ENCODE results near the gene GGT5. TPM values are rescaled to one million over a fixed set of nuclear protein-coding genes. Genes with fewer than 3 reads are reported as not detected.
A peak's percentile ranks its signal among the peaks of the same experiment; 100 is the strongest.
"Not testable (repeated sequence)": the region's sequence is repeated elsewhere in the genome, so short reads cannot be mapped to it uniquely, and the experiment has no call there.

GGT5 gene
- total RNA-seq, result 3.2 TPM
- polyA plus RNA-seq, result 24.6 TPM
- long read RNA-seq, donor 1, result 0 reads
- long read RNA-seq, donor 2, full-length matches to known transcripts, result 5 of 5 reads
- long read RNA-seq, donor 2, partial matches to known transcripts, result 0 of 5 reads
- long read RNA-seq, donor 2, other reads (novel, unspliced or antisense), result 0 of 5 reads
- long read RNA-seq, donor 3, full-length matches to known transcripts, result 2 of 2 reads
- long read RNA-seq, donor 3, partial matches to known transcripts, result 0 of 2 reads
- long read RNA-seq, donor 3, other reads (novel, unspliced or antisense), result 0 of 2 reads
- long read RNA-seq, donor 4, result 0 reads
- long read RNA-seq, donor 5, full-length matches to known transcripts, result 5 of 5 reads
- long read RNA-seq, donor 5, partial matches to known transcripts, result 0 of 5 reads
- long read RNA-seq, donor 5, other reads (novel, unspliced or antisense), result 0 of 5 reads
- long read RNA-seq, donor 6, partial matches to known transcripts, result 0 of 1 reads
- long read RNA-seq, donor 6, other reads (novel, unspliced or antisense), result 0 of 1 reads
- long read RNA-seq, donor 7, result 0 reads
- long read RNA-seq, donor 8, full-length matches to known transcripts, result 1 of 1 reads
- long read RNA-seq, donor 8, partial matches to known transcripts, result 0 of 1 reads
- long read RNA-seq, donor 8, other reads (novel, unspliced or antisense), result 0 of 1 reads
- long read RNA-seq, donor 9, full-length matches to known transcripts, result 1 of 1 reads
- long read RNA-seq, donor 9, partial matches to known transcripts, result 0 of 1 reads
- long read RNA-seq, donor 9, other reads (novel, unspliced or antisense), result 0 of 1 reads
- long read RNA-seq, donor 10, full-length matches to known transcripts, result 1 of 1 reads
- long read RNA-seq, donor 10, partial matches to known transcripts, result 0 of 1 reads
- long read RNA-seq, donor 10, other reads (novel, unspliced or antisense), result 0 of 1 reads

- H3K9me3 ChIP-seq (ENCODE audit: control insufficient read depth in 2 of 2, insufficient read depth in 1 of 2, low read length in 1 of 2); H3K4me3 ChIP-seq (ENCODE audit: low read length in 2 of 2); DNase-seq (ENCODE audit: low read depth in 6 of 9, low spot score in 9 of 9); H3K27me3 ChIP-seq (ENCODE audit: control insufficient read depth in 2 of 2, insufficient read depth in 1 of 2, low read length in 1 of 2); H3K36me3 ChIP-seq (ENCODE audit: control insufficient read depth in 2 of 2, insufficient read depth in 2 of 2, low read length in 1 of 2): not testable (repeated sequence)
- H3K4me1 ChIP-seq (ENCODE audit: control insufficient read depth in 2 of 2, insufficient read depth in 2 of 2, low read length in 2 of 2), result peaks cover 19 to 51% of the 10 kb centered on the region in 2 donors
- 43% methylated on average over 12 of the region's 12 CpGs for WGBS
- H3K27ac ChIP-seq (ENCODE audit: low read depth in 1 of 2, low read length in 1 of 2), result peak within 1 kb of the TSS; percentile 60 to 69
These were observed at the start of gene GGT5 for GRCh38 chr22:24245030-24245431. Gene GGT5 (minus strand): TSS chr22:24245082. CDS start chr22:24244725, 357 bp downstream.

DNA sequence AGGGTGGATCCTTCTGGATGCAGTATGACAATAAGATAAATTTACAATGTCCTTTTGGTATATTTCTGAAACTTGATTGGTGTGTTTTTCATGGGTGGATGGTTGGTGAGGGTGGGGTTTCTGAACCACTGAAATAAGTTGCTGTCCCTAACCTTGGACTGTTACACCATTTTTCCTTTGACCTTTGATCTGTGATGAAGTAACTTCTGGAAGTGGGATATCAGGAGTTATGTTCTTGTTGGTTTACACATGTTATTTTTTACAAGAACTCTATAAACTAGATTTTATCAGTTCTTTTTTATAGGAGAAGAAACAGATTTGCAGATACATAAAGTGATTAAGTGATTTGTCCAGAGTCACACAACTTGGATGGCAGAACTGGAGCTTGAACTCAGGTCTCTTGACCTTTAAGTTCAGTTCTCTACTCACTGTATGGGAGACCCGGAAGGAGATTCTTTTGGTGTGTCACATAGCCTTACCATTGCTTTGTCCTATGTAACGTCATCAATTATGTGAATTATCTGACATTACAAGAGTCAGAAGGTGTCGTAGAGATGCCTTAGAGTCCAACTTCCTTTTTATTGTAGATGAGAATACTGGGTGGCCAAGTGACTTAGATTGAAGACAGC lies 47.4 kb upstream of the GGT5 start:
- H3K4me3 ChIP-seq (ENCODE audit: low read length in 2 of 2); H3K4me1 ChIP-seq (ENCODE audit: control insufficient read depth in 2 of 2, insufficient read depth in 2 of 2, low read length in 2 of 2); H3K36me3 ChIP-seq (ENCODE audit: control insufficient read depth in 2 of 2, insufficient read depth in 2 of 2, low read length in 1 of 2); H3K9me3 ChIP-seq (ENCODE audit: control insufficient read depth in 2 of 2, insufficient read depth in 1 of 2, low read length in 1 of 2); DNase-seq (ENCODE audit: low read depth in 6 of 9, low spot score in 9 of 9); H3K27ac ChIP-seq (ENCODE audit: low read depth in 1 of 2, low read length in 1 of 2); H3K27me3 ChIP-seq (ENCODE audit: control insufficient read depth in 2 of 2, insufficient read depth in 1 of 2, low read length in 1 of 2): not testable (repeated sequence)
- 97% methylated on average over 3 of the region's 3 CpGs for WGBS

- Histone ChIP-seq H3K27ac (ENCODE audit: low read depth in 1 of 2, low read length in 1 of 2) (no peak overlapping the region), H3K27me3 (ENCODE audit: control insufficient read depth in 2 of 2, insufficient read depth in 1 of 2, low read length in 1 of 2) (no peaks in the 10 kb centered on the region), H3K4me3 (ENCODE audit: low read length in 2 of 2) (no peak overlapping the region), H3K36me3 (ENCODE audit: control insufficient read depth in 2 of 2, insufficient read depth in 2 of 2, low read length in 1 of 2) (no peaks in the 10 kb centered on the region), H3K9me3 (ENCODE audit: control insufficient read depth in 2 of 2, insufficient read depth in 1 of 2, low read length in 1 of 2) (no peaks in the 10 kb centered on the region), H3K4me1 (ENCODE audit: control insufficient read depth in 2 of 2, insufficient read depth in 2 of 2, low read length in 2 of 2) (peaks cover 0 to 6% of the 10 kb centered on the region in 2 donors)
- DNase-seq (ENCODE audit: low read depth in 6 of 9, low spot score in 9 of 9), result no peak
- 94% methylated on average over 3 of the region's 3 CpGs for WGBS
These were observed 46.8 kb upstream of the GGT5 start for GRCh38 chr22:24291515-24292201.

DNA sequence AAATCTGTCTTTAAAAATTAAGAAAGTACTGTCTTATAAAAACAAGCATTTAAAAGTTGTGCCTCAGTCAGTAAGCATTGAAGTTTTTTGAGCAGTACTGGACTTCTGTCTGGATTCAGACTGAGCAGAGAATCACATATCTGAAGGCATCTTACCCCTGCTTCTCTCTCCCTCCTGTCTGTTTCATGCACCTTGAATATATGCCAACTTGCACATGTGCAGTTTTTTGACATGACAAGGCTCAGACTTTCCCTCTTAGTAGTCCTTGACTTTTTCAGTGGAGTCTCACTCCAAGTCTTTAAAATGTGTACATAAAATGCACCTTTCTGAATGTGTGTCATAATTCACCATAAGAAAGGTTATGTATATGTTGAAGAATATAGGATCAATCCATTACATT lies 45.6 kb upstream of the GGT5 start:
- H3K27ac ChIP-seq (ENCODE audit: low read depth in 1 of 2, low read length in 1 of 2), result no peak overlapping the region
- H3K36me3 ChIP-seq (ENCODE audit: control insufficient read depth in 2 of 2, insufficient read depth in 2 of 2, low read length in 1 of 2), result no peaks in the 10 kb centered on the region
- peaks cover 0 to 7% of the 10 kb centered on the region in 2 donors for H3K4me1 ChIP-seq (ENCODE audit: control insufficient read depth in 2 of 2, insufficient read depth in 2 of 2, low read length in 2 of 2)
- H3K27me3 ChIP-seq (ENCODE audit: control insufficient read depth in 2 of 2, insufficient read depth in 1 of 2, low read length in 1 of 2), result no peaks in the 10 kb centered on the region
- DNase-seq (ENCODE audit: low read depth in 6 of 9, low spot score in 9 of 9), result no peak
- H3K9me3 ChIP-seq (ENCODE audit: control insufficient read depth in 2 of 2, insufficient read depth in 1 of 2, low read length in 1 of 2), result no peaks in the 10 kb centered on the region
- H3K4me3 ChIP-seq (ENCODE audit: low read length in 2 of 2), result no peak overlapping the region

DNA sequence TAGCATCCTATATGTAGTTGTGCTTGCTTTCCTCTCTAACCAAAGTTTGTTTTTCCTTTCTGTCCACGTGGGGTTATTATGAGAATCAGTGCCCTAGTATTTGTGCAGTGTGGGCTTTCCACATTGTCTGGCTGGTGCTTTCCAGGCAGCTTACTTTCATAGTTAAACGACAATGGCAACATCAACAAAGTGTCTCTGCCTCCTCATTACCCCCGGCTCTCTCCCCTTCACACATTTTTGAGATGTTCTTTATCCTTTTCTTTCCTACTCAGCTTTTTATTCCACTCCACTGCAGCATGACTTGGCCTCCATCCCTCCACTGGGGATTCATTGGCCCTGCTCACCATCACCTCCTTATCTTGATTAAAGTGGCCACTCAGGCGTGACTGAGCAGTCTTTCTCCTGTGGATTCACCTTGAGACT lies 44.9 kb upstream of the GGT5 start:
- Histone ChIP-seq H3K27me3 (ENCODE audit: control insufficient read depth in 2 of 2, insufficient read depth in 1 of 2, low read length in 1 of 2) (no peaks in the 10 kb centered on the region), H3K27ac (ENCODE audit: low read depth in 1 of 2, low read length in 1 of 2) (no peak overlapping the region), H3K4me3 (ENCODE audit: low read length in 2 of 2) (no peak overlapping the region), H3K9me3 (ENCODE audit: control insufficient read depth in 2 of 2, insufficient read depth in 1 of 2, low read length in 1 of 2) (no peaks in the 10 kb centered on the region), H3K4me1 (ENCODE audit: control insufficient read depth in 2 of 2, insufficient read depth in 2 of 2, low read length in 2 of 2) (peaks cover 7 to 13% of the 10 kb centered on the region in 2 donors), H3K36me3 (ENCODE audit: control insufficient read depth in 2 of 2, insufficient read depth in 2 of 2, low read length in 1 of 2) (no peaks in the 10 kb centered on the region)
- no peak for DNase-seq (ENCODE audit: low read depth in 6 of 9, low spot score in 9 of 9)
- WGBS, result 79% methylated on average over 4 of the region's 4 CpGs

GRCh38 chr22:24289114-24289513 lies 44.2 kb upstream of the GGT5 start:
- whole genome bisulfite sequencing, result 85% methylated on average over 4 of the region's 4 CpGs
- no peak for DNase-seq (ENCODE audit: low read depth in 6 of 9, low spot score in 9 of 9)
- no peaks in the 10 kb centered on the region for H3K9me3 ChIP-seq (ENCODE audit: control insufficient read depth in 2 of 2, insufficient read depth in 1 of 2, low read length in 1 of 2)
- no peaks in the 10 kb centered on the region for H3K27me3 ChIP-seq (ENCODE audit: control insufficient read depth in 2 of 2, insufficient read depth in 1 of 2, low read length in 1 of 2)
- no peak overlapping the region for H3K4me3 ChIP-seq (ENCODE audit: low read length in 2 of 2)
- H3K36me3 ChIP-seq (ENCODE audit: control insufficient read depth in 2 of 2, insufficient read depth in 2 of 2, low read length in 1 of 2), result no peaks in the 10 kb centered on the region
- peaks cover 9 to 17% of the 10 kb centered on the region in 2 donors for H3K4me1 ChIP-seq (ENCODE audit: control insufficient read depth in 2 of 2, insufficient read depth in 2 of 2, low read length in 2 of 2)
- H3K27ac ChIP-seq (ENCODE audit: low read depth in 1 of 2, low read length in 1 of 2), result no peak overlapping the region

- H3K4me1 ChIP-seq (ENCODE audit: control insufficient read depth in 2 of 2, insufficient read depth in 2 of 2, low read length in 2 of 2), result peaks cover 9 to 17% of the 10 kb centered on the region in 2 donors
- H3K4me3 ChIP-seq (ENCODE audit: low read length in 2 of 2); H3K27me3 ChIP-seq (ENCODE audit: control insufficient read depth in 2 of 2, insufficient read depth in 1 of 2, low read length in 1 of 2); H3K36me3 ChIP-seq (ENCODE audit: control insufficient read depth in 2 of 2, insufficient read depth in 2 of 2, low read length in 1 of 2); H3K9me3 ChIP-seq (ENCODE audit: control insufficient read depth in 2 of 2, insufficient read depth in 1 of 2, low read length in 1 of 2); H3K27ac ChIP-seq (ENCODE audit: low read depth in 1 of 2, low read length in 1 of 2); DNase-seq (ENCODE audit: low read depth in 6 of 9, low spot score in 9 of 9): not testable (repeated sequence)
- 94% methylated on average over 6 of the region's 6 CpGs for WGBS
These were observed 42.9 kb upstream of the GGT5 start for GRCh38 chr22:24287801-24288200.

- not testable (repeated sequence) for H3K36me3 ChIP-seq (ENCODE audit: control insufficient read depth in 2 of 2, insufficient read depth in 2 of 2, low read length in 1 of 2); H3K9me3 ChIP-seq (ENCODE audit: control insufficient read depth in 2 of 2, insufficient read depth in 1 of 2, low read length in 1 of 2); H3K4me3 ChIP-seq (ENCODE audit: low read length in 2 of 2); DNase-seq (ENCODE audit: low read depth in 6 of 9, low spot score in 9 of 9); H3K27ac ChIP-seq (ENCODE audit: low read depth in 1 of 2, low read length in 1 of 2); H3K27me3 ChIP-seq (ENCODE audit: control insufficient read depth in 2 of 2, insufficient read depth in 1 of 2, low read length in 1 of 2)
- 98% methylated on average over 8 of the region's 9 CpGs for WGBS
- H3K4me1 ChIP-seq (ENCODE audit: control insufficient read depth in 2 of 2, insufficient read depth in 2 of 2, low read length in 2 of 2), result peaks cover 9 to 17% of the 10 kb centered on the region in 2 donors
These were observed 42.3 kb upstream of the GGT5 start for GRCh38 chr22:24287212-24287611.

All from thymus (tissue), 14 donors.